NCI-H187 (cell line): Measurements from ENCODE around the gene DPF3.

Source experiments
- DNase-seq, 2 experiments: peaks; one replicate each; lab custom pipeline; 2025; lab: John Stamatoyannopoulos, UW

The DPF3 gene

DNA sequence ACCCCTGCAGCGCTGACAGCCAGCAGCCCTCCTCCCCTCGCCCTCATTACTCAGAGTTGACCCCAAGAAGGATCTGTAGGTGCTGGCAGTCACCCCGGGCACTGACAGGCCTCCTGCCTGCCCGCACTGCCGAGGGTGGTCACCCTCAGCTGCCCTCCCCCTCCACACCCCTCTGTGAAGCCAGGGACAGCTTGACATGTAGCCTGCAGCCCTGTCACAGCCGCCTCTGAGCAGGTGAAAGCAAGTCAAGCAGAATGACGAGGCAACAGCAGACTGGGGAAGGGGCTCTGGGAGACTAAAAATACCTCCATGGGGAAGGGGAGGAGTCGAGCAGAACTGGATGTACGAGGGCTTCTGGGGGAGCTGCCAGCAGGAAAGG lies 178.1 kb downstream of the DPF3 start:
- no peak for DNase-seq

DNA sequence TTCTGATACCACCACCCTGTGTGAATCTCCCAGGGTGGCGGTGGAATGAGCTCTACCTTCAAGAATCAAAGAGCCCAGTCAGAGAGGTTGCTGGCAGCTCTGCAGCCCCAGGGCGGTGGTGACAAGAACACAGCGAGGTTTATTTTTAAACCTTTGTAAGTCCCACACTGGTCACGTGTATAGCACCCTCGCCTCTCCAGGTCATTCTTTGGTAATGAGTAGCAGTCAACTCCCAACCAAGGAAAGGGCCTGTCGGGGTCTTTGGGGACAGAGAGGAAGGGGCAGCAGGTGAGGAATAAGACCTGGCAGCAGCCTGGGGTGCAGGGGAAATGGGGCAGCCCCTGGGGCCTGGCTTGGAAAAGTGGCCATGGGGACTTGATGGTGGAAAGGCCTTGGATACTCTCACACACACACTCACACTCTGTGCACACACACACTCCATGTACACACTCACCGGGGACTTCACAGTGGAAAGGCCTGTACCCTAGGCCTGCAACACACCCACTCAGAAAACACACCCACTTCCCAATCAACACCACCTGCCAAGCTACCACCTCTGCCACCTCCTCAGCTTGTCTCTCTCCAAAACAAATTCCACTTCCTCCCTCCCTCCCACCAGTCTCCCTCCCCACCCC lies 178.6 kb downstream of the DPF3 start:
- no peak for DNase-seq

DNA sequence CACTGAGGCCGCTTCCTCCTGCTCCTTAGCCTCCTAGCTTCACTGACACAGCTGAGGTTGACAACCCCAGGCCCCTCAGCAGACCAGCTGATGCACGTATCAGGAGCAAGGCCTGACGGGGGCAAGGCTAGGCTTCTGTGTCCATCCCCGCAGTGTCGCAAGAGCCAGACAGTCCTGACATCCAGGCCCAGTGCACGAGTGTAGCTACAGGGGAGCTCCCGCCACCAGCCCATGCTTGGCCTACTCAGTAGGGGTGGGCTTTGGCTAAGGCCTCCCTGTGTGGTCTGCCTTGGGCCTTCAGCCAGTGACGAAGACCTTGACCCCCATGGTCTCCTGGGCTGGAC lies 179.1 kb downstream of the DPF3 start:
- DNase-seq = no peak

DNA sequence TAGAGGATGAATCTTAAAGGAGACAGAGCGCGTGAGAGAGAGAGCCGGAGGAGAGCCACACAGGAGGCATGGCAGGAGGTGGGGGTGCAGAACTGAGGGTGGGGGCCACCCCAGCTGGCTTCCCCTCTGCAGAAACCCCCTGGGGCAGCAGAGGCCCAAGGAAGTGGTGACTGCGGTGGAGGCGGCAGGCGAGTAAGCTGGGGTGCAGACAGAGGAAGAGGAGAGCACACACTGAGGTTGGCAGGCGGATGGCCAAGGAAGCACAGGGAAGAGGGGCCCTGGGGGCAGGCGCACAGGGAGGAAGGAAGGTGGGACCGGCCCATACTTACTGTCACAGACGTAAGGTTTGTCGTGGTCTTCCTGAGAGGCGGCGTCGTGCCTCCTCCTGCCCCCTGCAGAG lies 179.8 kb downstream of the DPF3 start:
- no peak for DNase-seq

DNA sequence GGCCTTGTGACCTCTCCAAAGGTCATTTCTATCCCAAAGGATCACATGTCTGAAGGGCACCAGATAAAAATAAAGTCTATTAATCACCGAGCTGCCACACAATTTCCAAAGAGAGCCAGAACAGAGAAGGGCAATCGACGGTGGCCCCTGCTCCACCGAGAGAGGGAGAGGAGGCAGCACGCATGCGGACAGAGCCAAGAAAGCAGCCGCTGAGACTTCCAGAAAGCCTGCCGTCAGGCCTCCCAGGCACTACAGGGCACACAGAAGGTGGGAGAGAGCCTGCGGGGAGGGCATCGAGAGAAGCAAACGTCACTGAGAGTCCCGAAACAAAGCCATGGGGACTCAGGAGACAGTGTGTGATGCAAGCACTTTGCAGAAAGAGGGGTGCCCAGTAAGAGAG lies 182.0 kb downstream of the DPF3 start:
- DNase-seq = no peak

DNA sequence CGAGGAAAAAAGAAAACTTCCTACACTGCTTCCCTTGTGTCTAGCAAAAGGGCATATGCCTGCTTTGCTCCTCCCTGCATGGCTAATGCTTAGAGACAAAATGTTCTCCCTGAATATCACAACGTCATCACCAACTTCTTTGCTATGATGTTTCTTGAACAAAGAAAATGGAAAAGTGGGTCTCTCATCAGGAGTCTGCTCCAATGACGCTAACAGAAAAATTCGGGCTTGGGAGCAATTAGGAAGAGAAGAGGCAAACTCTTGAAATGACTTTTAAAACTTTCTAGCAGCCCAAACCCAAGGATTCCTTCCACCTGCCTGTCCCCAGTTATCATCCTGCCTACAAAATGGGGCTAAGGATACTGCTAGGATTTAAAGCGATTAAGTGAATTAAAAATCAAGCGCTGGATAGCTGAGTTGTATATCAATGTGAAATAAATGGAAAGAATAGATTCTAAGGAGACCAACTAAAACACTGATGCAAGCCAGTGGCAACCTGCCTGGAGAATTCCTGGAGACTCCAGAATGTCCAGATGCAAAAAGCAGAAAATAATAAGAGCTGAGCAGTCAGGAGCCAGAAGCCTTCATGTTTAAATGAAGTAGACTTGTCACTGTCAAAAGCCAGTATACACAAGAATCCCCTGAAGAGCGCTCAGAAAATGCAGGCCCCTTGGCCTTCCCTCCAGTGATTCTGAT lies 183.8 kb downstream of the DPF3 start:
- no peak for DNase-seq

DNA sequence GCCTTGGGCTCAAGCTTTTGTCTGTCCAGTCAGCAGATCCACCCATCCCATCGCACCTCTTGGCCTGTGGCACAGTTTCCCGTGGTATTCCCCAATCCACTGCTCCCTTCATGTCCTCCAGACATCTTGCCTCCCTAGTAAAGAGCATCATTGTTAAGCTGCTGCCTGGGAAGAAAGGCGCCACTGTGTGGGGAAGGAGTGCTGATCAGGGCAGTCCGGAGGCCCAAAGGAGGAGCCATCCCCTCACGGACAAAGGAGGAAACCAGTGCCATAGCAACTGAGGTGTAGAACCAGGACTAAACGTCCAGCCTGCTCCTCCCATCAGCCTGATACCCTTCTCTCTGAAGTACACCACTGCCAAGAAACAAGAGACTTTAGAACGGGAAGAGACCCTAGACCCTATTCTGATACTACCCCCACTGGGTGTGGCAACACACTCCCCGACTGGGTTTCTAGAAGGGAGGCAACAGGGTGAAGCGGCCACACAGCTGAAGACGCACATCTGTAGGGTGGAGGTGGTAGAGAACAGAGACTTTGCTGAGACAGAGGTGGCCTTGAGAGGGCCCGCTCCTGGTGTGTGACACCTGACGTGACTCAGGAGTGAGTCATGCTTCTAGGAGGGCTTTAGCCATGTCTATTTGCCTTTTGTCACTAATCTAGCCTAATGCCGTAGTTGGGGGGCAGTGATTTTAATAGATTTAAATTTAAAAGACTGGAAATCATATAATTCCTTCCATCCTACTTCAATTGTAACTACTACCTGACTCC lies 185.0 kb downstream of the DPF3 start:
- no peak for DNase-seq

DNA sequence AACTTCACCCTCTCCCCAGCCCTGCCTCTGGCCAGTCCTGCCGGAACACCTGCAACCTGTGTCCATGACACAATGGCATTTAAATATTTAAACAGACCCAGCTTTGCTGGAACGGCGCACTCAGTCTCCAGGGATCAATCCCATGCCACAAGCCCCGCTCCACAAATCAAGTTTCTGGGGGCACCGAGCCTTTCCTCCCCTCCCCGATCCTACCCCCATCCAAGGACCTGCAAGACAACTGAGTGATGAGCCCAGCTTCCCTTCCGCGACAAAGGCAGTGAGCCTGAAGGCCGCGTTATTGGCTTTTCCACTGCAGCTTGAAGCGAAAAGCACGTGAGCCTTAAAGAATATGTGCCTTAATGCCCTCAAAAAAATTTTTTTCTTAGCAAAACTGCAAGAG lies 185.7 kb downstream of the DPF3 start:
- DNase-seq = no peak

DNA sequence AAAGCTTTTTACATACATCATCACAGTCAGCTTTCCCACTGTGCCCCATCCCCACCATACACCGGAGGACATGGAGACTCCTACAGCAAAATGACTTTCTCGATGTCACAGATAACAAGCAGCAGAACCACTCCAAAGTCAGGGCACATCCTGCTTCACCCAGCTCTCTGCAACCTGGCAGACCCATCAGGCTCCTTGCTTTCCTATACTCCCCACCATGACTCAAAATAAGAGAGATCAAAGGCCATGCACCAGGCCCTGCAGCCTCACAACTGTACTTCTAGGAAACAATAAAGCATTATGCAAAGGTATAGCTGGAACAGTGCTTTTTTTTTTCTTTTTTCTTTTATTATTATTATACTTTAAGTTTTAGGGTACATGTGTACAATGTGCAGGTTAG lies 187.4 kb downstream of the DPF3 start:
- DNase-seq = no peak

DNA sequence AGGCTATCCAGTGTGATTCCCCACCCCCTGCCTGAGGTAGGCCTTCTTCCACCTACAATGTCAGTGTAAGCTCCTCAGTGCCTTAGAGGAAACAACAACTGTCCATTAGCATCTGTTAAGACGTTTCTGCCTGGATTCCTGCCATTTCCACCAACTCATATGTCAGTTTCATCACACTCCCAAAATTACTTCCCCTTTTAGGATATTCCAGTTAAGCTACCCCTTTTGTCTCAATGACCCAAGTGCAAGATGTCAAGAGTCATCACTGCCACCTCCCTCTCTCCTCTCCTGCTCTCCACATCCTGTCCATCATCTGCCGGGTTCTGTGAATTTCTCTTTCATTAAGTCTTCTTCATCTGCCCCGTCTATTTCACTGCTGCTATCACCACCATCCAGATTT lies 189.4 kb downstream of the DPF3 start:
- DNase-seq = no peak

DNA sequence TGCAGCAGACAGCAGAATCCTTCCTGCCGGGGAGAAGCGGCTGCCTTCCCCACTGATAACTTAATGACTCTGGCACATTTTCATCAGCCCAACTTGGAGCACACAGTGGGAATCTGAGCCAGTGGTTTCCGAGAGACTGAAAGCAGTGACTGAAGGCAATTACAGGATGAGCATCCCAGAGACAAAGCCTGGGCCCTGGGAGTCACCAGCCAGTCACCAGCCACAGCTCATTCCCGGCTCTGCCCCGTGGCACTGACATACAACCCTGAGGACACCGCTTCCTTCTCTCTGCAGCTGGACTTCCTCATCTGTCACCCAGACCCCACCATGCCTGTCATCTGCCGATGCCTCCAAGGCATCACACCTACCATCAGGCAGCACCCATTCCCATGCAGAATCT lies 192.3 kb downstream of the DPF3 start:
- no peak for DNase-seq

DNA sequence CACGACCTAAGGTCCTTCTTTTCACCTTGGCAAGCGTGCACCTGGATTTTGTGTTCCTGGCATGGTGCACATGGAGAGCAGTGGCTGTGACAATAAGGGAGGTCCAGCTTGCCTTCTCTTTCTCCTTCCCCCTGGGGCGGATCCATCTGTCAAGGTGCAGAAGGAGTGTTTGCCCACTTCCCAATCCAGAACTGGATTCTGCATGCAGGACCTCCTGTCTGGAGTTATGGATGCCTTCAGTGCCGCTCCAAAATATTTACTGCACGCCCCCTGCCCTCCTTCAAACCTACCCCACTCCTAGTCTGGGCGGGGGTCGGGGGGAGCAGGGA lies 192.7 kb downstream of the DPF3 start:
- no peak for DNase-seq

DNA sequence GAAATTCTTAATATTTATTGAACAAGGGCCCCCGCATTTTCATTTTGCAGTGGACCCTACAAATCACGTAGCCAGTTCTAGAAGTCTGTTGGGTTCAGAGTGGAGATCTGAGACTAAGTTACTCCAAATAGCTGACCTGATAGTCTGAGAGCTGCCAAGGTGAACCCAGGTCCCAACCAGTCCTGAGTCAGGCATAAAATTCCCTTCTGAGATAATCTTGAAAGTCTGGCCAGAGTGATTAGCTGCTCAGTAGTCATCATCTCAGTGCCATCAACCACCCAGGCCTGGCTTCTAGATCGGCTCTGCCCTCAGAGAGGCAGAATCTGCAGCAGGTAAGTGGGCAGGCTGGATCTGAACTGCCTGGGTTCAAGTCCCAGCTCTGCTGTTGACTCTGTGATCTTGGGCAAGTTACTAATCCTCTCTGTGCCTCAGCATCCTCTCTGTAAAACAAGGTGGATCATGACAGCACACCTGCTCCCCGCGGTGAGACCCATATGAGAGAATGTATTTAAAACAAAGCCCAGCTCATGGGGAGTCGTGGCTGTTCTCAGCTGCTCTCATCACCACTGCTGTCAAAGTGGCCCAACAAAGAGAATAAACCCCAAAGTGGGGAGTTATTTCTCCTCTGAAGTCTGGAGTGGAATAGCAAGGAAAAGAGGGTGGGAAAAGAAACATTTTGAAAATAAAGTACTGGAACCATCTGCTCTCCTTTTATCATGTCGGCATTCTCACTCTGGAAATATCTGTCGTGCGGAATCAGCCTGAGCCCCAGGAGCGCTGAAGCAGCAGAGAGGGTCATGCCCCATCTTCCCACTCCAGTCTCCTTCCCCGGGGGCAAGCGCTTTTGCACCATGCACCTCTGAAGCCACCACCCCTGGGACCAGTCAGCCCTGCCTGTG lies 193.3 kb downstream of the DPF3 start:
- DNase-seq = no peak

DNA sequence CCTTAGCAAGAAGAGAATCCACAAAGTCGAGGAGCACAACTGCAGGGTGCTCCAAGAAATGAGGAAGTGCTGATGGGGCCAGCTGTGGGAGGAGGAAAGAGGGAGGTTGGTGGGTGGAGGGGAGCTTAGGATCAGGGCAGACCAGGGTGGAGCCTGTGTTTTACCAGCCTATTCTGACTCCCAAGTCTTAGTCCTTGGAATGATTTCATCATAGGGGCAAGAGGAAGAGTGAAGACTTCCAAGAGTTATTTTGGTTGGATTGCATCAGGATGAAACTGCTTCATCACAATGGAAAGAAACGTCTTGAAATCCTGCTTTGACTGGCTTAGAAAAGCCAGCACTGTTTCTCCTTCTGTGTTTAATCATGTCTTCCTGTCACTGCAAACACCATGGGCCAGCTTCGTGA lies 194.0 kb downstream of the DPF3 start:
- DNase-seq = no peak

DNA sequence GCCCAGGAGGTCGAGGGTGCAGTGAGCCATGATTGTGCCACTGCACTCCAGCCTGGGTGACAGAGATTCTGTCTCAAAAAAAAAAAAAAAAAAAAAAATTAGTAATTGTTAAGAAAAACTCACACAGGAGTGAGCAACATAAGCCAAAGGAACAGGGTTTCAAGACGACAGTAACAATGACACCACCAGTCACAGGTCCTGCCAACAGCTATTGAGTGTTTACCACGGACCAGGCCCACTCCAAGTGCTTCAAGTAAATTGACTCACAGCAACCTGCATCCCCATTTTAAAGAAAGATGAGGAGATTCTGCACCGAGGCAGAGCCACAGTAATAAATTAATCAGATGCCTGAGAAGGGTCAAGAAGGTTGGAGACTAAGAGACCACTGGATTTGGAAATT lies 194.5 kb downstream of the DPF3 start:
- DNase-seq = no peak

DNA sequence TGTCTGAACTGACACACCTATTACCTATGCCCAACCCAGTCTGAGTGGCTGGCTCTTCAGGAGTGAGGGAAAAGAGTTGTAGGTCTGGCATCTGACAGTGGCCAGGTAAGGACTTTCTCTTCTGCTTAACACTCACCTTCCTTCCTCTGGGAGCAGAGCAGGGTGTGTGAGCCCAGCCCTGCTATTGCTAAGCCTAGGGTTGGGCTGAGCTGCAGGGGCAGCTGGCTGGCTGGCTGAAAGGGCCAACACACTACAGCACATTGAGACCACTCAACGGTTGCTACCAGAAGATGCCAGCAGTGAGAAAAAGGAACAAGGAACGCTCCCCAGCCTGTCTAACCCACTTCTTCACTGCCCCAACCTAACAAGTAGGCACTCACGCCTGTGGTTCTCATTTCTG lies 201.2 kb downstream of the DPF3 start:
- no peak for DNase-seq

DNA sequence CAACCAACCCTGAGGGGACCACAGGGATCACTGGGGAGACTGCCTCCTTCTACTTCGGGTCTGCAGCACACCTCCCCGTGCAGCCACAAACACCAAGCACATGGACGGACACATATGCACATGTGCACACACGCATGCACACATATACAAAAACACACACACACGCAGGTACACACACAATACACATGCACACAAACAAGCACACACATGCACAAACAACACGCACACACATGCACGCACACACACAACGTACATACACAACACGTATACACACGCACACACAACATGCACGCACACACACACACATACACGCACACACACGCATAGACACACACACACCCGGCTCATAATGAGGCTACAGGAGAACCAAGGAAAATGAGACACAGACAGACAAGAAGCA lies 203.6 kb downstream of the DPF3 start:
- DNase-seq = no peak

DNA sequence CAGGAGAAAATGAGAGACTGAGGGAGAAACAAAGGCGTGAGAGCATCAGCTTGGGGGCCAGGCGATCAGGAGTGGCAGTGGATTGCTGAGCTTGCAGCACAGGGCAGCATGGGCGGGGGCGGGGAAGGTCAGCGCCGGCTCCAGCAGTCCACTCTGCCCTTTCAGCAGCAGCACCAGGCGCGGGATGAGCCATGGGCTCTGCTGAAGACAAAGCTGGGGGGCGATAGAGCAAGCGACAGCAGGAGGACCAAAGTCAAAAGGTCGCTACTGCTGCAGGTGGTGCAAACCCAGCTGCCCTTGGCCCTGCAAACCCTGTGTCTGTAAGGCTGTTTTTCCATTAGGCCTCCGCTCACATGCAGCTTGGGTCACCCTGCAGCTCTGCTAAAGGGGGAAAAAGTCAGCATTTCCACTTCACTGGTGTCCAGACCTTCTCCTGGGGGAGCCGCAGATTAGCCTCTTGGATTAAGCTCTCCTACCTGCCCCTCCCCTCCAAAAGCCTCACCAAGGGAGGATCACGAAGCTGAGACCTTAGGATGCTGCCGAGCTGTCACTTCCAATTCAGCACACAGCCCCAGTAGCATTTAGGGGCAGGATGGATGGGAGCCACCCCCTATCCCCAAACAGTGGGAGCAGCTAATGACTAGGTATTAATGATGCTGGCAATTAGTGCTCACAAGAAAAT lies 204.8 kb downstream of the DPF3 start:
- DNase-seq = no peak

DNA sequence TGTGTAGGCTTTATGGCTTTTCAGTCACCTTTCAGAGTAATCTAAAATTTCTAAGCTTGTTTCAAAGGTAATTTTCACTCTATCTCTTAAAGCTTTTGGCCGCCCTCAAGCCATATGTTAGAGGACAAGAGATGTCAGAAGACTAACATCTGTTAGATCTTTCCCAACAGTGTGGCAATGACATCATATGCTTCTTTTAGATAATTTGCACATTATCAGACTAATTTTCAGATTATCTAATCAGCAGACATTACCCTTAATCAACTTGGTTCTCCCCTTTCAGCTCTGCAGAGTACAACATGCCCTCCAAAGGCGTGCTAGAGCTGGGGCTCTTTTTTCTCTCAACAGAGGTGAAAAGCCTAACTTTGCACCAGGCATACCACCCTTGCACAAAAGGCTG lies 207.1 kb downstream of the DPF3 start:
- no peak for DNase-seq

DNA sequence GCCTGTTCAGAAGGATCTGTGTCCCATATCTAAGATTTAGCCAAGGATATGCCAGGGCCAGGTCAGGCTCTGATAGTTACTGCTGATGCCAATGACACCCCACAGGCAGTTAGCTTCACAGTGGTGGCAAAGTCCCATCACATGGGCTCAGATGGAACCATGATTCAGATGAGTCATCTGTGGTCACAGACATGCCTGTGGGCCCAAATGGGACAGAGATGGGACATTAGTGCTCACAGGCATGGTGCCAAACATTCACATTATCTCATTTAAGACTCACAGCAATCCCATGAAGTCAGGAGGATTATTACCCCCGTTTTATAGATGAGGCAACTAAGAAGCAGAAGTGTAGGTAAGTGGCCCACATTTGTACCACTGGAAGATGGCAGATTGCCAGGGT lies 207.8 kb downstream of the DPF3 start:
- DNase-seq = no peak

DNA sequence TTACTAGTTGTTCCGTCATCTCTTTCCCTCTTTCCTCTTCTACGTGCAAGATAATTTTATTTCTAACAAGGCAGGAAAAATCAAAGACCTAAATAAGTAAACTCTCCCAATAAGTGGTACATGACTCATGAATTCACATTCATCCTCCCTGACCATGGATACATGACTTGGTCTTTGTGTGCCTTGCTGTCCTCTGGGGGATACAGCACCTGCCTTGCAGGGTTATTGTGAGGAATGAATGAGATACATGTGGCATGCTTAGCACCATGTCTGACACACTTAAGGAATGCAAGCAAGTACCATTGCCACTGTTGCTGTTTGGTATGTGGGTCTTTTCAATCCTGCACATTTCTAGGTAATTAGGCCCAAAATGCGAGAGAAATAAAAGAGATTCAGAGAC lies 208.4 kb downstream of the DPF3 start:
- no peak for DNase-seq

DNA sequence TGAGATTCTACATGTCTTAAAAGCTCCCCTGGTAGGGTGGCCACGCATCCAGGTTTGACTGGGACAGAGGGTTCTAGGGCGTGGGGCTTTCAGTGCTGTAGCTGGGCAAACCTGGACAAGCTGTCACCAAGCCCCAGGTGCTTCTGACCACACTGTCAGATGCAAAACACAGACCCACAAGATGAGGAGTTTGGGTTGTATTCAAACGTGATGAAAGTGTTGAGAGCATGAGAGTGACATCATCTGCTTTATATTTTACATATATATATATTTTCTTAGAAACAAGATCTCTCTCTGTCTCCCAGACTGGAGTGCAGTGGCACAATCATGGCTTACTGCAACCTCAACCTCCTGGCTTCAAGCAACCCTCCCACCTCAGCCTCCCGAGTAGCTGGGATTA lies 210.1 kb downstream of the DPF3 start:
- DNase-seq = no peak
